Subcutaneous adipose tissue (tissue), 4 donors: ENCODE measurements around the gene METTL9. TPM values are rescaled to one million over a fixed set of nuclear protein-coding genes. Genes with fewer than 3 reads are reported as not detected.

Source experiments
- CTCF ChIP-seq: fragments of 450-650 bp; IDR thresholded peaks from one replicate; pipeline ENCODE4 v1.5.1; 2016; ENCODE audit warnings: low read depth, mild to moderate bottlenecking, control low read depth, antibody characterized with exemption, moderate library complexity
- small RNA-seq: library from RNA; depleted of rRNA; stranded (forward); fragments of <200 nt; gene quantifications from one replicate; pipeline ENCODE3, GENCODE V24; 2016
- total RNA-seq, 4 donors: library from RNA; depleted of rRNA; stranded (reverse); fragments of >200 nt; gene quantifications; one replicate each; pipeline ENCODE4 v1.1.0, GENCODE V29; 2016

Gene METTL9
- total RNA-seq, 4 donors from 2014 or later: 117 to 230 (median 158) TPM

GRCh38 chr16:21703589-21704174 is 104.3 kb downstream of the METTL9 start:
- TF ChIP-seq CTCF: no peak

DNA sequence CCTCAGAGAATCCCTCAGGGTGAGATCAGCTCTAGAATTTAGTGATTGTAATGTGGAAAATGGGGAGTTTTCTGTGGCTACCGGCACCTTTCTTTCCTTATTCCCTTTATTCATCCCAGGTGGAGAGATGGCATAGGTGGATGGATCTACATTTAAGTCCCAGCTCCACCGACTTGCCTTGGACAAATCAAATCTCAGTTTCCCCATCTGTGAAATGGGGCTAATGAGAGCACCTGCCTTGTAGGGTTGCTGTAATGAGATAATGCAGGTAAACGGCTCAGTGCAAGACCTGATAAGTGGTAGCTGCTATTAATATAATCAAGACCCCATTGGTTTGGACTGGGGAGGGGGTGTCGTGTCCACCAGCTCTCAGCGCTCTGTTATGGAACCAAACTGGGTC is 104.9 kb downstream of the METTL9 start:
- no peak for TF ChIP-seq CTCF

DNA sequence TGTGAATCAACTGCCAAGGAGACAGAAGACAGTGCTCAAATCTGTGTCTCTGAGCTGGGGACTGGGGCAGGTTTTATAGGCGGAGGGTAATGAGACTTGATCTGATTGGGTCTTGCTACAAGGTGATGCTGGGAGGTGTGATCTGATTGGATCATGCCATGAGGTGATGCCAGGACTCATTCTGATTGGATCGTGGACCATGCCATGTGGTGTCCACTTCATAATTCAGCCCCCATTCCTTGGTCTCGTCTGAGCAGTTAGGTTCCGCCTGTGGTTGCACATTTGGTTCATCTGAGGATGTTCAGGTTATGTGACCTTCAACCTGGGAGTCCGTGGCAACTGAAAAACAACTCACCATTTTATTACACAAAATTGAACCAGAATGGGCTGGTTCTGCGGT is 105.4 kb downstream of the METTL9 start:
- no peak for TF ChIP-seq CTCF

Small RNAs within 50 kb of the gene (small RNA-seq; reads per million reads assigned to genes)
- gene RF00478: not detected
- not detected for gene RNU6-1005P
- gene RNU6-196P: not detected

Other genes starting within 250 kb of the METTL9 start
- 10 to 100 TPM in 1 of 4 donors, 1 to 10 TPM in 3; 1.9 to 43.9 (median 7.9) TPM for gene IGSF6, start 53.0 kb downstream of the METTL9 start, total RNA-seq
- gene OTOA, start 64.4 kb downstream of the METTL9 start, total RNA-seq: 1 to 10 TPM in 2 of 4 donors, under 1 TPM in 2; 0.19 to 2.9 (median 0.95) TPM